Left cardiac atrium (tissue), 4 donors: ENCODE measurements around the gene FCAR. TPM values are rescaled to one million over a fixed set of nuclear protein-coding genes. Genes with fewer than 3 reads are reported as not detected.
A peak's percentile ranks its signal among the peaks of the same experiment; 100 is the strongest.
"Not testable (repeated sequence)": the region's sequence is repeated elsewhere in the genome, so short reads cannot be mapped to it uniquely, and the experiment has no call there.

Source experiments
- ATAC-seq, 2 donors: fragments of 200-7000 bp; cut with Tn5 transposase; one replicate each; pipeline ENCODE4 v1.9.1; 2020; ENCODE audit warnings: mild to moderate bottlenecking in 2 of 2, moderate library complexity in 2 of 2
- DNase-seq: peaks from one replicate; pipeline ENCODE4 v3.0.0-alpha.2; 2020
- intact Hi-C, 2 donors: fragments of 100-400 bp; cut with DNase I; formaldehyde crosslinking; loops; one replicate each; pipeline versions ENCODE4 v1.14.1 to v1.15.1; 2022 to 2023
- total RNA-seq, 2 donors: library from RNA; stranded (reverse); fragmentation: NEBNext Ultra II Directional; extraction: Animal tissue kit (Norgen Biotek cat#: 25700); gene quantifications; one replicate each; pipeline ENCODE4 v1.2.1, GENCODE V29; 2021
- donor health status: DM: no; HTN: yes; CAD: no.
- donor health status: DM: no; HTN: yes; CAD: no; lungs with severe emphysema.
- donor health status: DM: yes; HTN: yes; CAD: no.
- donor health status: Dilated cardiomyopathy.

FCAR gene
- total RNA-seq, 2 donors from 2014 or later, result 0.65 to 0.77 TPM

- DNase-seq, result no peak
- no peak for ATAC-seq
- intact Hi-C loops, result no loop called here
Observed at GRCh38 chr19:54888239-54888638, 14.2 kb downstream of the FCAR start.

DNA sequence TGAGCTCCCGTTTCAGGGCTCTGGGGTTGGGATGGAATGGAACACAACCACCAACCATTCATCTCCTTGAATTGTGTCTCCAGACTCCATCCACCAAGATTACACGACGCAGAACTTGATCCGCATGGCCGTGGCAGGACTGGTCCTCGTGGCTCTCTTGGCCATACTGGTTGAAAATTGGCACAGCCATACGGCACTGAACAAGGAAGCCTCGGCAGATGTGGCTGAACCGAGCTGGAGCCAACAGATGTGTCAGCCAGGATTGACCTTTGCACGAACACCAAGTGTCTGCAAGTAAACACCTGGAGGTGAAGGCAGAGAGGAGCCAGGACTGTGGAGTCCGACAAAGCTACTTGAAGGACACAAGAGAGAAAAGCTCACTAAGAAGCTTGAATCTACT is 15.5 kb downstream of the FCAR start:
- DNase-seq, result no peak
- intact Hi-C loops, result no loop called here
- no peak for ATAC-seq

GRCh38 chr19:54893406-54893805 is 19.4 kb downstream of the FCAR start:
- DNase-seq, result no peak
- ATAC-seq, result peak in 1 of 2 donors; percentile 32

GRCh38 chr19:54894106-54894505 is 20.1 kb downstream of the FCAR start:
- ATAC-seq, intact Hi-C loops, DNase-seq: not testable (repeated sequence)

More at GRCh38 chr19:54893406-54893805, 19.4 kb downstream of the FCAR start:
- intact Hi-C loops, result no loop called here

GRCh38 chr19:54896036-54896435 is 22.0 kb downstream of the FCAR start:
- no peak for ATAC-seq
- no peak for DNase-seq

DNA sequence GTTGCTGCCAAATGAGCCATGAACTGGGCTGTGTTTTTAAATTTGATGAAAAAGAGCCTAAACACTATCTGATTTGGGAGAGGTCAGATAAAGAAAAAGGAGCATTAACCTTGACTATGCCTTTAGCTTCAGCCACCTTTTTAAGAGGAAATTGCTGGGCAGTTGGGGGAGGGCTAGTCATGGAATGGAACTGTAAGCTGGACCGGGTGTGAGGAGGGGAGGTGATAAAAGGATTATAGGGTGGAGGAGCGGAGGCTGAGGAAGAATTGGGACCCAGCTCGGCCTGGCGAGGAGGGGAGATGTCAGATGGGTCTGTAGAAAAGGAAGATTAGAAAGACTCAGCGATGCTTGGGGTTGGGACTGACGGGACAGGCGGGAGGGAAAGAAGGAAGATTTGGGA is 24.6 kb downstream of the FCAR start:
- intact Hi-C loops, DNase-seq, ATAC-seq: not testable (repeated sequence)

More at GRCh38 chr19:54896036-54896435, 22.0 kb downstream of the FCAR start:
- intact Hi-C loops, result no loop called here

DNA sequence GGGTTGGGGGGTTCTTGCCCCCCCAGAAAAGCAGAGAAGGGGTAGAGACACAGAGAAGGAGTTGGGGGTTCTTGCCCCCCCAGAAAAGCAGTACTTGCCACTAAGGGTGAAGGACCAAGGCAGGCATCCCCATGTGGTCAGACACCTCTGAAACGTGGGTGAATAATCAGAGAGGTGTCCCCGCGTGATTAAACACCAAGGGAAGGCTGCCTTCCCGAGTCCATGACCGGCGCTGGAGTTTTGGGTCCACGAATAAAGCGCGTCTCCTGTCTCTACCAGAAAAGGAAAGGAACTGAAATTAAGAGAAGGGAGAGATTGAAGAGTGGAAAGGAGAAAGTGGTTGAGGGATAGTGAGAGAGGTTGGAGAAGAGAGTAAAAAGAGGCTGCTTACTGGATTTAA is 25.6 kb downstream of the FCAR start:
- ATAC-seq, DNase-seq: not testable (repeated sequence)

DNA sequence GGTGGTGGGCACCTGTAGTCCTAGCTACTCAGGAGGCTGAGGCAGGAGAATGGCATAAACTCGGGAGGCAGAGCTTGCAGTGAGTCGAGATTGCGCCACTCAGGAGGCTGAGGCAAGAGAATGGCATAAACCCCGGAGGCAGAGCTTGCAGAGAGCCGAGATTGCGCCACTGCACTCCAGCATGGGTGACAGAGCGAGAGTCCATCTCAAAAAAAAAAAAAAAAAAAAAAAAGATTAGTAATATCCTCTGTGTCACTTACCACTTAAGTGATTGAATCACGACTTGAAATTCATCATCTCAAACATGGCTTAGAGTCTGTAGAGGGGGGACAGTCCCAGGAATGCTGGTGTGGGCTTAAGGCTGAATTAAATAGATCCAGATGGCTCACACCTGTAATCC is 27.1 kb downstream of the FCAR start:
- ATAC-seq, intact Hi-C loops: not testable (repeated sequence)
- peak; percentile 28 for DNase-seq

More for the DNA sequence above, 25.6 kb downstream of the FCAR start:
- intact Hi-C loops, result not testable (repeated sequence)

- DNase-seq (no peak), ATAC-seq (no peak)
- intact Hi-C loops, result no loop called here
Observed at GRCh38 chr19:54902061-54902460, 28.0 kb downstream of the FCAR start.

DNA sequence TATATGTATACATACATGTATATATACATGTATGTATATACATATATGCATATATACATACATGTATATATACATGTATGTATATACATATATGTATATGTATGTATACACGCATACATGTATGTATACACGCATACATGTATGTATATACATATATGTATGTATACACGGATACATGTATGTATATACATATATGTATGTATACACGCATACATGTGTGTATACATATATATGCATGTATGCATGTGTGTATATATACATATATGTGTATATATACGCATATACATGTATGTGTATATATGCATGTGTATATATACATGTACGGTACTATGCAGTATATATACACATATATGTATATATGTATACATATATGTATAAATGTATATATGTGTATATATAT is 29.3 kb downstream of the FCAR start:
- DNase-seq (no peak), ATAC-seq (no peak)
- intact Hi-C loops, result no loop called here

DNA sequence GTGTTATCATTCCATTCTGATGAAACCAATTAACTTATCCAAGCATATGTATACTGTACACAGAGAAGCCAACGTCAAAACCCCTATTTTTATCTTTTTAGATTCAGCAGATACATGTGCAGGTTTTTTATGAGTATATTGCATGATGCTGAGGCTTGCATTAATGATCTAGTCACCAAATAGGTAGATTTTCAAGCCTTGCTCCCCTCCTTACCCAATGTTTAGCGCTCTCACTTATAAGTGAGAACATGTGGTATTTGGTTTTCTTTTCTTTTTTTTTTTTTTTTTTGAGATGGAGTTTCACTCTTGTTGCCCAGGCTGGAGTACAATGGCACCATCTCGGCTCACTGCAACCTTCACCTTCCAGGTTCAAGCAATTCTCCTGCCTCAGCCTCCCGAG is 30.2 kb downstream of the FCAR start:
- DNase-seq, ATAC-seq, intact Hi-C loops: not testable (repeated sequence)

DNA sequence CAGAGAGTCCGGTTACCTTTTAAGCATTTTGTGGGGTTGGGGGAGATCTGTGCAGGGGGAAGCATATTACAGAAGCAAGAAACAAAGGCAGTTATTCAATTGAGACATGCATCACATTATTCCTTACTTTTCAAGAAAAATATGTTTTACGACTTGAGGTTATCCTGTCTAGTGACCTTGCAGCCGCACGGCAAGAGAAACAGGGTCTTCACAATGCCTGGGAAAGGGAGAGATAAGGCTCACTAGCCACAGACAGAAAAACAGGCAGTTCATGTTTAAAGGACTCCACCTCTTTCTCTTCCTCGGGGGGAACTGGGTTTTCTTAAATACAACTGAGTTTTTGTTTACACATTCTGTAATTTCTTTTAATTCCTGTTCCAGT is 31.4 kb downstream of the FCAR start:
- DNase-seq (no peak), ATAC-seq (no peak)
- intact Hi-C loops, result no loop called here

DNA sequence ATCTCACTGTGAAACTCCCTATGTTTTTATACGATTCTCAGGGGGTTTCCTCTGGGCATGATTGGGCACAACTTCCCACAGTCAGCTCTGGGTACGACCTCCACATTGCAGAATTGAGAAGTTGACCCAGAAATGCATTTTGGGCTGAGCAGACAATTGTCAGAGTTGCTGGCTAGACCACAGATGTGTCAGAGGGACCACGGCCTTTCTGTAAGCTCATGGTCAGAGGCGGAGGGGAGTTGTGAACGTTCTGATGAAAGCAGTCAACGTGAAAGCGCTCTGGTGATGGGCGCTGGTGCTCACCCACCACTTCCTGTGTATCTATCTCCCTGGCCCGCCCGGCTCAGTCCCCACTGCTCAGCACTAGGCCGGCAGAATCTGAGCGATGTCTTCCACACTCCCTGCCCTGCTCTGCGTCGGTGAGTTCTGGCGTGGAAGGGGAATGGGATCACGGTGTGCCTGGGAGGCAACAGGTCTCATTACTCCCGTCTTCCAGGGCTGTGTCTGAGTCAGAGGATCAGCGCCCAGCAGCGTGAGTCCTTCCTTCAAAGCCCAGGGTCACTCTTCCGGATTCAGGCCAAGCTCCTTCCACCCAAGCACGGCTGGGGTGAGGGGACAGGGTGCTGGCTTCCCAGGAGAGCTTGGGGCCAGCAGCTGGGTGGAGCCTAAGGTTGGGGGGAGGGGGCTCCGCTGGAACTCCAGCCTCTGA is 31.9 kb downstream of the FCAR start, which contains the start of gene NCR1:
Gene NCR1, plus strand, starts transcription at position 346 of the 709 bp plus-strand sequence. Its CDS starts 40 bp downstream, at position 386.
- no peak for ATAC-seq
- intact Hi-C loops, result no loop called here
- no peak for DNase-seq

- intact Hi-C loops, result no loop called here
- ATAC-seq (no peak), DNase-seq (no peak)
Observed at GRCh38 chr19:54906819-54907218, 32.8 kb downstream of the FCAR start.

DNA sequence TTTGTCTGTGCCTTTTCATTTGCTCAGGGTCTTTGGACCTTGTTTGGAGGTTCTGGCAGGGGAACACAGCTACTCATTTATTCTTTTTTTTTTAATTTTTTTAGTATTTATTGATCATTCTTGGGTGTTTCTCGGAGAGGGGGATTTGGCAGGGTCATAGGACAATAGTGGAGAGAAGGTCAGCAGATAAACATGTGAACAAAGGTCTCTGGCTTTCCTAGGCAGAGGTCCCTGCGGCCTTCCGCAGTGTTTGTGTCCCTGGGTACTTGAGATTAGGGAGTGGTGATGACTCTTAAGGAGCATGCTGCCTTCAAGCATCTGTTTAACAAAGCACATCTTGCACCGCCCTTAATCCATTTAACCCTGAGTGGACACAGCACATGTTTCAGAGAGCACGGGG is 33.9 kb downstream of the FCAR start:
- intact Hi-C loops, DNase-seq, ATAC-seq: not testable (repeated sequence)

- no peak for ATAC-seq
- intact Hi-C loops, result no loop called here
Observed at GRCh38 chr19:54916822-54917221, 42.8 kb downstream of the FCAR start.

GRCh38 chr19:54918499-54918898 is 44.5 kb downstream of the FCAR start:
- intact Hi-C loops, result no loop called here
- ATAC-seq (no peak), DNase-seq (no peak)

More at GRCh38 chr19:54916822-54917221, 42.8 kb downstream of the FCAR start:
- no peak for DNase-seq

DNA sequence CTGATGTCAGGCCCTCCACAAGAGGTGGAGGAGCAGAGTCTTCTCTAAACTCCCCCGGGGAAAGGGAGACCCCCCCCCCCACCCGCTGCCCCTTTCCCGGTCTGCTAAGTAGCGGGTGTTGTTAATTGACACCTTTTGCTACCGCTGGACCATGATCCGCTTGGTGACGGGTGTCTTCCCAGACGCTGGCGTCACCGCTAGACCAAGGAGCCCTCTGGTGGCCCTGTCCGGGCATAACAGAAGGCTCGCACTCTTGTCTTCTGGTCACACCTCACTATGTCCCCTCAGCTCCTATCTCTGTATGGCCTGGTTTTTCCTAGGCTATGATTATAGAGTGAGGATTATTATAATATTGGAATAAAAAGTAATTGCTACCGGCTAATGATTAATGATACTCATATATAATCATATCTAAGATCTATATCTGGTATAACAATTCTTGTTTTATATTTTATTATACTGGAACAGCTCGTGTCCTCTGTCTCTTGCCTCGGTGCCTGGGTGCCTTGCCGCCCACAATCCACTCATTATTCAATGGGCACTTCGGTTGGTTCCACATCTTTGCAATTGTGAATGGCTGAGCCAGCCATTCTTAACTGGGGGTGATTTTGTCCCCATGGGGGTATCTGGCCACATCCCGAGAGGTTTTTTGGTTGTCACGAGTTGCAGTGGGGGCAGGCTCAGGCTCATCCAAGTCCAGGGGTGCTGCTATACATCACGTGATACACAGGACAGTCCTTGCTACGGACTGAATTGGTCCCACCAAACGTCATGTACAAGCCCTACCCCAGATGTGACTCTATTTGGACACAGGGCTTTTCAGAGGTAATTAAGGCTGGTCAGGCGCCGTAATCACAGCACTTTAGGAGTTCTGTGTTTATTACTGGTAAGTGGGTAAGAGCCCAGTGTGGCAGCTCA is 45.9 kb downstream of the FCAR start:
- DNase-seq, intact Hi-C loops, ATAC-seq: not testable (repeated sequence)

GRCh38 chr19:54921082-54921481 is 47.0 kb downstream of the FCAR start:
- intact Hi-C loops, result no loop called here
- ATAC-seq (no peak), DNase-seq (no peak)

GRCh38 chr19:54923276-54923675 is 49.2 kb downstream of the FCAR start:
- no peak for ATAC-seq
- DNase-seq, result no peak
- intact Hi-C loops, result no loop called here
